Esophagus squamous epithelium (tissue), 5 donors: Measurements from ENCODE around the gene GP1BA. TPM values are rescaled to one million over a fixed set of nuclear protein-coding genes. Genes with fewer than 3 reads are reported as not detected.
A peak's percentile ranks its signal among the peaks of the same experiment; 100 is the strongest.

ENCODE experiments used
- DNase-seq: peaks from one replicate; lab custom pipeline; 2025; lab: John Stamatoyannopoulos, UW
- H3K27ac ChIP-seq, 4 donors: fragments of 200-600 bp; sonication (generic); one replicate each; pipeline ENCODE4 v1.5.1; 2016 to 2019; ENCODE audit warnings: mild to moderate bottlenecking in 1 of 4
- H3K27me3 ChIP-seq, 4 donors: fragments of 200-600 bp; sonication (generic); 1 replicate in 3 of 4; 2 replicates in 1 of 4; pipeline versions ENCODE4 v1.5.1 to v1.6.0; 2017 to 2021; ENCODE audit warnings: antibody characterized with exemption in 1 of 4
- H3K36me3 ChIP-seq, 3 donors: fragments of 200-600 bp; sonication (generic); one replicate each; pipeline ENCODE4 v1.5.1; 2016 to 2019
- H3K4me1 ChIP-seq, 3 donors: fragments of 200-600 bp; sonication (generic); one replicate each; pipeline ENCODE4 v1.5.1; 2017 to 2019
- H3K4me3 ChIP-seq, 4 donors: fragments of 200-600 bp; sonication (generic); 1 replicate in 3 of 4; 2 replicates in 1 of 4; pipeline ENCODE4 v1.5.1; 2016 to 2019; ENCODE audit warnings: mild to moderate bottlenecking in 2 of 4, moderate library complexity in 1 of 4
- H3K9me3 ChIP-seq, 3 donors: fragments of 200-600 bp; sonication (generic); one replicate each; pipeline ENCODE4 v1.5.1; 2016 to 2019
- CTCF ChIP-seq, 6 experiments: fragments of 450-650 bp in 4 of 6; fragments of 200-600 bp in 2 of 6; sonication (generic) in 2 of 6; IDR thresholded peaks; one replicate each; pipeline ENCODE4 v1.5.1; 2016 to 2019; ENCODE audit warnings: antibody characterized with exemption in 6 of 6, mild to moderate bottlenecking in 4 of 6, moderate library complexity in 4 of 6
- POLR2A ChIP-seq, 4 donors: fragments of 450-650 bp; IDR thresholded peaks; one replicate each; pipeline ENCODE4 v1.6.1; 2017; ENCODE audit warnings: antibody characterized with exemption in 4 of 4, mild to moderate bottlenecking in 4 of 4, moderate library complexity in 3 of 4
- WGBS, 2 donors: methylation state at CpG; one replicate each; pipeline ENCODE4 v1.1.5; 2018; 5-methylcytosine and 5-hydroxymethylcytosine counted together
- intact Hi-C: fragments of 100-400 bp; cut with DNase I; formaldehyde crosslinking; loops from one replicate; pipeline ENCODE4 v1.15.0; 2022
- total RNA-seq, 4 donors: library from RNA; depleted of rRNA; stranded (reverse); fragments of >200 nt; gene quantifications; one replicate each; pipeline ENCODE4 v1.1.0, GENCODE V29; 2016
- donor health status: DM: yes; HTN: yes; CAD: no.

GP1BA gene
- total RNA-seq, 4 donors from 2014 or later, result not detected

GRCh38 chr17:4933646-4934045 is 1.6 kb downstream of the GP1BA start:
- H3K4me1 ChIP-seq, result peaks cover 8 to 25% (median 12%) of the 10 kb centered on the region in 3 donors
- no peaks in the 10 kb centered on the region for H3K9me3 ChIP-seq
- no peaks in the 10 kb centered on the region for H3K27me3 ChIP-seq
- WGBS, 2 donors, result 67 to 75% methylated on average over 1 to 8 of the region's 16 CpGs
- H3K27ac ChIP-seq, result no peak overlapping the region
- no peak for DNase-seq
- intact Hi-C loops, result no loop called here
- no peak overlapping the region for H3K4me3 ChIP-seq
- TF ChIP-seq CTCF (IDR thresholded peaks at IDR 0.05) (no peak), POLR2A (IDR thresholded peaks at IDR 0.05) (no peak)
- peaks cover 9 to 32% (median 13%) of the 10 kb centered on the region in 3 donors for H3K36me3 ChIP-seq

- peak overlapping the region in 1 of 4 donors; percentile 16 for H3K27ac ChIP-seq
- TF ChIP-seq POLR2A (IDR thresholded peaks at IDR 0.05) (no peak), CTCF (IDR thresholded peaks at IDR 0.05) (peak in 1 of 6 experiments; percentile 7)
- 34 to 50% methylated on average over 6 to 10 of the region's 14 CpGs for WGBS, 2 donors
- intact Hi-C loops, result no loop called here
- no peaks in the 10 kb centered on the region for H3K9me3 ChIP-seq
- no peaks in the 10 kb centered on the region for H3K27me3 ChIP-seq
- H3K4me1 ChIP-seq, result peaks cover 15 to 32% (median 19%) of the 10 kb centered on the region in 3 donors
- no peak for DNase-seq
- no peak overlapping the region for H3K4me3 ChIP-seq
- H3K36me3 ChIP-seq, result peaks cover 9 to 32% (median 13%) of the 10 kb centered on the region in 3 donors
Observed at GRCh38 chr17:4934173-4934979, 2.3 kb downstream of the GP1BA start.

GRCh38 chr17:4935650-4936049 is 3.6 kb downstream of the GP1BA start:
- intact Hi-C loops, result no loop called here
- H3K36me3 ChIP-seq, result peaks cover 9 to 32% (median 13%) of the 10 kb centered on the region in 3 donors
- peaks cover 18 to 34% (median 19%) of the 10 kb centered on the region in 3 donors for H3K4me1 ChIP-seq
- TF ChIP-seq CTCF (IDR thresholded peaks at IDR 0.05), result no peak
- no peaks in the 10 kb centered on the region for H3K27me3 ChIP-seq
- no peaks in the 10 kb centered on the region for H3K9me3 ChIP-seq
- DNase-seq, result no peak
- no peak overlapping the region for H3K27ac ChIP-seq
- no peak overlapping the region for H3K4me3 ChIP-seq

- DNase-seq, result no peak
- WGBS, 2 donors, result 79 to 100% methylated on average over 1 to 2 of the region's 3 CpGs
- H3K27ac ChIP-seq, result no peak overlapping the region
- TF ChIP-seq CTCF (IDR thresholded peaks at IDR 0.05) (no peak), POLR2A (IDR thresholded peaks at IDR 0.05) (no peak)
- peaks cover 9 to 32% (median 13%) of the 10 kb centered on the region in 3 donors for H3K36me3 ChIP-seq
- peaks cover 25 to 42% (median 25%) of the 10 kb centered on the region in 3 donors for H3K4me1 ChIP-seq
- no peaks in the 10 kb centered on the region for H3K27me3 ChIP-seq
- H3K9me3 ChIP-seq, result no peaks in the 10 kb centered on the region
- no peak overlapping the region for H3K4me3 ChIP-seq
- intact Hi-C loops, result no loop called here
Observed at GRCh38 chr17:4936436-4936835, 4.4 kb downstream of the GP1BA start.

- Histone ChIP-seq H3K4me3 (no peak overlapping the region), H3K27ac (no peak overlapping the region), H3K36me3 (peaks cover 15 to 43% (median 15%) of the 10 kb centered on the region in 3 donors), H3K27me3 (no peaks in the 10 kb centered on the region), H3K4me1 (peaks cover 30 to 53% (median 31%) of the 10 kb centered on the region in 3 donors), H3K9me3 (no peaks in the 10 kb centered on the region)
- 93% methylated on average over 14 to 16 of the region's 16 CpGs for WGBS, 2 donors
- TF ChIP-seq POLR2A (IDR thresholded peaks at IDR 0.05), result no peak
- no peak for TF ChIP-seq CTCF (IDR thresholded peaks at IDR 0.05)
- no peak for DNase-seq
- intact Hi-C loops, result no loop called here
Observed at GRCh38 chr17:4937553-4937952, 5.5 kb downstream of the GP1BA start.
